Immature natural killer cell (primary cell): ENCODE results near the gene XG. TPM values are rescaled to one million over a fixed set of nuclear protein-coding genes. Genes with fewer than 3 reads are reported as not detected.
A peak's percentile ranks its signal among the peaks of the same experiment; 100 is the strongest.
"Not testable (repeated sequence)": the region's sequence is repeated elsewhere in the genome, so short reads cannot be mapped to it uniquely, and the experiment has no call there.

Experiments
- DNase-seq, 3 donors: peaks; one replicate each; pipeline ENCODE4 v3.0.0; 2022; ENCODE audit warnings: mixed read lengths in 1 of 3
- H3K27ac Mint-ChIP-seq, 6 donors: one replicate each; pipeline ENCODE4 v1.8.0; 2020; ENCODE audit warnings: mixed read lengths in 6 of 6, mild to moderate bottlenecking in 5 of 6, inconsistent platforms in 4 of 6, moderate library complexity in 3 of 6
- H3K27me3 Mint-ChIP-seq, 3 donors: one replicate each; pipeline ENCODE4 v1.8.0; 2020 to 2021; ENCODE audit warnings: low read depth in 3 of 3, mild to moderate bottlenecking in 3 of 3, mixed read lengths in 3 of 3, moderate library complexity in 3 of 3, inconsistent platforms in 1 of 3
- H3K36me3 Mint-ChIP-seq, 3 donors: one replicate each; pipeline ENCODE4 v1.8.0; 2020; ENCODE audit warnings: mixed read lengths in 3 of 3, inconsistent platforms in 2 of 3, mild to moderate bottlenecking in 2 of 3
- H3K4me1 Mint-ChIP-seq, 2 donors: one replicate each; pipeline ENCODE4 v1.8.0; 2020; ENCODE audit warnings: inconsistent platforms in 2 of 2, mild to moderate bottlenecking in 2 of 2, mixed read lengths in 2 of 2, moderate library complexity in 1 of 2
- H3K4me3 Mint-ChIP-seq, 5 donors: one replicate each; pipeline ENCODE4 v1.8.0; 2020; ENCODE audit warnings: mild to moderate bottlenecking in 5 of 5, mixed read lengths in 5 of 5, inconsistent platforms in 3 of 5, moderate library complexity in 3 of 5
- H3K9me3 Mint-ChIP-seq, 6 donors: one replicate each; pipeline ENCODE4 v1.8.0; 2020; ENCODE audit warnings: mild to moderate bottlenecking in 6 of 6, mixed read lengths in 6 of 6, inconsistent platforms in 4 of 6, moderate library complexity in 3 of 6
- polyA plus RNA-seq, 3 donors: library from polyadenylated mRNA; unstranded; fragments of 300-500 nt; fragmentation: Illumina TruSeq; gene quantifications; one replicate each; pipeline ENCODE4 v1.2.3, GENCODE V29; 2021

Gene XG
- not detected for polyA plus RNA-seq

- H3K9me3 Mint-ChIP-seq, DNase-seq, H3K27me3 Mint-ChIP-seq: not testable (repeated sequence)
Observed at GRCh38 chrX:2751874-2752300, at the start of gene XG. XG (plus strand) TSS chrX:2752040; CDS start chrX:2752275, 235 bp downstream.

GRCh38 chrX:2703991-2704369 lies 47.9 kb upstream of the XG start:
- Mint-ChIP-seq H3K4me3 (peak overlapping the region in 2 of 5 donors; percentile 46 to 59), H3K27me3 (peaks cover 0 to 3% (median 3%) of the 10 kb centered on the region in 3 donors), H3K27ac (peak overlapping the region in 3 of 6 donors; percentile 49 to 73 (median 69)), H3K4me1 (peaks cover 86 to 90% of the 10 kb centered on the region in 2 donors), H3K36me3 (peaks cover 0 to 10% (median 10%) of the 10 kb centered on the region in 3 donors), H3K9me3 (peaks cover 0 to 3% (median 0%) of the 10 kb centered on the region in 6 donors)
- no peak for DNase-seq

More at GRCh38 chrX:2751874-2752300, at the start of gene XG:
- H3K36me3 Mint-ChIP-seq, H3K27ac Mint-ChIP-seq, H3K4me1 Mint-ChIP-seq, H3K4me3 Mint-ChIP-seq: not testable (repeated sequence)

- H3K36me3 Mint-ChIP-seq, result peaks cover 0 to 9% (median 7%) of the 10 kb centered on the region in 3 donors
- H3K27ac Mint-ChIP-seq, result peak overlapping the region in 4 of 6 donors; percentile 0 to 53 (median 42)
- peak overlapping the region in 2 of 5 donors; percentile 3 to 58 for H3K4me3 Mint-ChIP-seq
Observed at GRCh38 chrX:2705046-2705832, 46.6 kb upstream of the XG start.

GRCh38 chrX:2707334-2707760 lies 44.5 kb upstream of the XG start:
- Mint-ChIP-seq H3K4me3 (peak overlapping the region; percentile 52 to 80 (median 79)), H3K27me3 (peaks cover 0 to 2% (median 2%) of the 10 kb centered on the region in 3 donors), H3K27ac (peak overlapping the region; percentile 37 to 84 (median 76)), H3K36me3 (peaks cover 0 to 3% (median 0%) of the 10 kb centered on the region in 3 donors), H3K9me3 (no peaks in the 10 kb centered on the region), H3K4me1 (peaks cover 74 to 77% of the 10 kb centered on the region in 2 donors)
- DNase-seq, result peak in 1 of 3 donors; percentile 49

More at GRCh38 chrX:2705046-2705832, 46.6 kb upstream of the XG start:
- DNase-seq, result no peak
- Mint-ChIP-seq H3K4me1 (peaks cover 89 to 90% of the 10 kb centered on the region in 2 donors), H3K27me3 (peaks cover 0 to 3% (median 0%) of the 10 kb centered on the region in 3 donors), H3K9me3 (peaks cover 0 to 3% (median 0%) of the 10 kb centered on the region in 6 donors)

- no peak for DNase-seq
Observed at GRCh38 chrX:2708021-2708420, 43.8 kb upstream of the XG start.

GRCh38 chrX:2708592-2709188 lies 43.1 kb upstream of the XG start:
- H3K4me3 Mint-ChIP-seq, result peak overlapping the region; percentile 29 to 79 (median 79)
- H3K27ac Mint-ChIP-seq, result peak overlapping the region; percentile 65 to 84 (median 78)
- DNase-seq, result no peak
- peaks cover 0 to 2% (median 2%) of the 10 kb centered on the region in 3 donors for H3K27me3 Mint-ChIP-seq
- H3K9me3 Mint-ChIP-seq, result no peaks in the 10 kb centered on the region
- H3K4me1 Mint-ChIP-seq, result peaks cover 61 to 67% of the 10 kb centered on the region in 2 donors
- peaks cover 0 to 3% (median 0%) of the 10 kb centered on the region in 3 donors for H3K36me3 Mint-ChIP-seq

More at GRCh38 chrX:2708021-2708420, 43.8 kb upstream of the XG start:
- Mint-ChIP-seq H3K4me1 (peaks cover 68 to 72% of the 10 kb centered on the region in 2 donors), H3K27ac (peak overlapping the region; percentile 37 to 84 (median 76)), H3K4me3 (peak overlapping the region; percentile 52 to 80 (median 79)), H3K9me3 (no peaks in the 10 kb centered on the region), H3K36me3 (peaks cover 0 to 3% (median 0%) of the 10 kb centered on the region in 3 donors), H3K27me3 (peaks cover 0 to 2% (median 2%) of the 10 kb centered on the region in 3 donors)

- H3K27me3 Mint-ChIP-seq, result peaks cover 0 to 2% (median 2%) of the 10 kb centered on the region in 3 donors
- H3K4me1 Mint-ChIP-seq, result peaks cover 52 to 66% of the 10 kb centered on the region in 2 donors
- H3K4me3 Mint-ChIP-seq, result peak overlapping the region; percentile 0 to 79 (median 63)
- peak overlapping the region; percentile 47 to 91 (median 78) for H3K27ac Mint-ChIP-seq
- no peaks in the 10 kb centered on the region for H3K9me3 Mint-ChIP-seq
- peaks cover 0 to 3% (median 0%) of the 10 kb centered on the region in 3 donors for H3K36me3 Mint-ChIP-seq
- DNase-seq, result no peak
Observed at GRCh38 chrX:2709556-2709955, 42.3 kb upstream of the XG start.

- Mint-ChIP-seq H3K4me1 (peaks cover 45 to 66% of the 10 kb centered on the region in 2 donors), H3K27ac (peak overlapping the region; percentile 74 to 91 (median 82)), H3K4me3 (peak overlapping the region; percentile 50 to 79 (median 63)), H3K27me3 (peaks cover 0 to 2% (median 2%) of the 10 kb centered on the region in 3 donors), H3K9me3 (no peaks in the 10 kb centered on the region), H3K36me3 (peaks cover 0 to 3% (median 0%) of the 10 kb centered on the region in 3 donors)
- peak in 1 of 3 donors; percentile 27 for DNase-seq
Observed at GRCh38 chrX:2710041-2710840, 41.6 kb upstream of the XG start.

GRCh38 chrX:2711441-2711840 lies 40.4 kb upstream of the XG start:
- H3K36me3 Mint-ChIP-seq, result peaks cover 0 to 8% (median 4%) of the 10 kb centered on the region in 3 donors
- DNase-seq, result no peak
- peaks cover 0 to 2% (median 2%) of the 10 kb centered on the region in 3 donors for H3K27me3 Mint-ChIP-seq
- peaks cover 41 to 64% of the 10 kb centered on the region in 2 donors for H3K4me1 Mint-ChIP-seq
- no peaks in the 10 kb centered on the region for H3K9me3 Mint-ChIP-seq
- H3K4me3 Mint-ChIP-seq, result no peak overlapping the region
- peak overlapping the region in 4 of 6 donors; percentile 15 to 74 (median 46) for H3K27ac Mint-ChIP-seq

GRCh38 chrX:2712428-2712827 lies 39.4 kb upstream of the XG start:
- peaks cover 42 to 64% of the 10 kb centered on the region in 2 donors for H3K4me1 Mint-ChIP-seq

GRCh38 chrX:2712890-2713840 lies 38.7 kb upstream of the XG start:
- Mint-ChIP-seq H3K9me3 (no peaks in the 10 kb centered on the region), H3K4me1 (peaks cover 38 to 60% of the 10 kb centered on the region in 2 donors), H3K4me3 (no peak overlapping the region), H3K27me3 (peaks cover 0 to 2% (median 2%) of the 10 kb centered on the region in 3 donors), H3K27ac (peak overlapping the region in 2 of 6 donors; percentile 24 to 68), H3K36me3 (peaks cover 3 to 13% (median 4%) of the 10 kb centered on the region in 3 donors)
- no peak for DNase-seq

More at GRCh38 chrX:2712428-2712827, 39.4 kb upstream of the XG start:
- no peak overlapping the region for H3K4me3 Mint-ChIP-seq
- peaks cover 0 to 2% (median 2%) of the 10 kb centered on the region in 3 donors for H3K27me3 Mint-ChIP-seq
- H3K27ac Mint-ChIP-seq, result no peak overlapping the region
- DNase-seq, result no peak
- H3K9me3 Mint-ChIP-seq, result no peaks in the 10 kb centered on the region
- peaks cover 2 to 8% (median 4%) of the 10 kb centered on the region in 3 donors for H3K36me3 Mint-ChIP-seq

- DNase-seq, result no peak
- peaks cover 10 to 22% (median 13%) of the 10 kb centered on the region in 3 donors for H3K36me3 Mint-ChIP-seq
- H3K9me3 Mint-ChIP-seq, result no peaks in the 10 kb centered on the region
- peaks cover 29 to 46% of the 10 kb centered on the region in 2 donors for H3K4me1 Mint-ChIP-seq
- H3K27ac Mint-ChIP-seq, result peak overlapping the region in 3 of 6 donors; percentile 8 to 74 (median 17)
- H3K4me3 Mint-ChIP-seq, result peak overlapping the region in 1 of 5 donors; percentile 14
- H3K27me3 Mint-ChIP-seq, result peaks cover 0 to 2% (median 0%) of the 10 kb centered on the region in 3 donors
Observed at GRCh38 chrX:2714551-2714950, 37.3 kb upstream of the XG start.
